ENCODE results near the gene NR0B2.

DNA sequence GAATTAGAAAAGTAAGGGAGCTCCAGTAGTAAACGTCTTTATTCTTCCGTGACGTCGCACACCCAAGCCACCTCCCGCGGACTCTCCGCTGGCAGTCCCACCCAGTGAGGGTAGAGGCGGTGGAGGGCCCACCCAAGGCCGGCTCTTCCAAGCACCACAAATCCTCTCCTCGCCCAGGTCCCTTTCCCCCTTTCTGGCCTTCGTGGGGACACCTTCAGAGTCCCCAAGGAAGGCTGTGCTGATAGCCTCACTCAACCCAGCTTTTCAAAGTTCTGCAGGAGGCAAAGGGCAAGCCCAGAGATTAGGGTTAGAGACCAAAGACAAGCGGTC is 23.3 kb downstream of the NR0B2 start:
- TF ChIP-seq CTCF (conservative IDR thresholded peaks at IDR 0.05; ENCODE audit: low read length) (no peak), EZH2phosphoT487 (IDR thresholded peaks at IDR 0.05; ENCODE audit: borderline replicate concordance) (no peak)
